SK-N-SH treated with all-trans-retinoic acid at 6 μM for 48 hours (cell line): ENCODE results near the gene FAM181B.

Source experiments
- ATAC-seq: fragments of 200-7000 bp; cut with Tn5 transposase; 3 replicates; pipeline ENCODE4 v1.9.1; 2020; ENCODE audit warnings: mild to moderate bottlenecking, moderate library complexity
- ARNTL ChIP-seq: fragments of 450-650 bp; formaldehyde crosslinking; IDR thresholded peaks from 2 replicates; pipeline ENCODE4 v1.5.0; 2020; ENCODE audit warnings: low read depth, mild to moderate bottlenecking, moderate library complexity, borderline replicate concordance
- BACH2 ChIP-seq: fragments of 250-450 bp; sonication (Bioruptor Pico); IDR thresholded peaks from 2 replicates; pipeline ENCODE4 v1.9.0; 2021; ENCODE audit warnings: mild to moderate bottlenecking, borderline replicate concordance
- CSDC2 ChIP-seq: fragments of 250-450 bp; sonication (Bioruptor Pico); IDR thresholded peaks from 2 replicates; pipeline ENCODE4 v1.5.0; 2020; ENCODE audit warnings: mild to moderate bottlenecking, moderate library complexity
- CSRNP3 ChIP-seq: fragments of 250-450 bp; sonication (Bioruptor Pico); IDR thresholded peaks from 2 replicates; pipeline ENCODE4 v1.5.1; 2021; ENCODE audit warnings: mild to moderate bottlenecking, moderate library complexity
- ESRRG ChIP-seq: fragments of 250-450 bp; sonication (Bioruptor Pico); IDR thresholded peaks from 2 replicates; pipeline ENCODE4 v1.6.1; 2021; ENCODE audit warnings: mild to moderate bottlenecking
- GLIS3 ChIP-seq: fragments of 250-450 bp; sonication (Bioruptor Pico); IDR thresholded peaks from 2 replicates; pipeline ENCODE4 v1.5.0; 2020; ENCODE audit warnings: mild to moderate bottlenecking, moderate library complexity
- OSR1 ChIP-seq: fragments of 250-450 bp; sonication (Bioruptor Pico); IDR thresholded peaks from 2 replicates; pipeline ENCODE4 v1.8.0; 2022; ENCODE audit warnings: moderate library complexity, mild to moderate bottlenecking, inconsistent platforms
- PATZ1 ChIP-seq: fragments of 250-450 bp; sonication (Bioruptor Pico); IDR thresholded peaks from 2 replicates; pipeline ENCODE4 v1.8.0; 2020; ENCODE audit warnings: mild to moderate bottlenecking, moderate library complexity, borderline replicate concordance
- POU6F1 ChIP-seq: fragments of 250-450 bp; sonication (Bioruptor Pico); IDR thresholded peaks from 2 replicates; pipeline ENCODE4 v1.8.0; 2021; ENCODE audit warnings: low read depth, mild to moderate bottlenecking, moderate library complexity, borderline replicate concordance
- PPARA ChIP-seq: fragments of 250-450 bp; sonication (Bioruptor Pico); IDR thresholded peaks from 2 replicates; pipeline ENCODE4 v1.5.0; 2020; ENCODE audit warnings: mild to moderate bottlenecking, borderline replicate concordance
- SNAI2 ChIP-seq: fragments of 250-450 bp; sonication (Bioruptor Pico); IDR thresholded peaks from 2 replicates; pipeline ENCODE4 v1.5.0; 2020; ENCODE audit warnings: mild to moderate bottlenecking, moderate library complexity
- TCF4 ChIP-seq: fragments of 250-450 bp; sonication (Bioruptor Pico); IDR thresholded peaks from 2 replicates; pipeline ENCODE4 v1.8.0; 2021; ENCODE audit warnings: mild to moderate bottlenecking, moderate library complexity, borderline replicate concordance
- TOX ChIP-seq: fragments of 250-450 bp; sonication (Bioruptor Pico); IDR thresholded peaks from 2 replicates; pipeline ENCODE4 v1.8.0; 2021; ENCODE audit warnings: mild to moderate bottlenecking, moderate library complexity, borderline replicate concordance
- TSHZ2 ChIP-seq: fragments of 250-450 bp; sonication (Bioruptor Pico); IDR thresholded peaks from 2 replicates; pipeline ENCODE4 v1.5.0; 2020; ENCODE audit warnings: mild to moderate bottlenecking, moderate library complexity
- ZC3H10 ChIP-seq: fragments of 250-450 bp; sonication (Bioruptor Pico); IDR thresholded peaks from 2 replicates; pipeline ENCODE4 v1.5.1; 2021; ENCODE audit warnings: mild to moderate bottlenecking, moderate library complexity
- ZFP3 ChIP-seq: fragments of 250-450 bp; sonication (Bioruptor Pico); IDR thresholded peaks from 2 replicates; pipeline ENCODE4 v1.5.0; 2020; ENCODE audit warnings: mild to moderate bottlenecking, moderate library complexity
- ZFP30 ChIP-seq: fragments of 450-650 bp; formaldehyde crosslinking; IDR thresholded peaks from 2 replicates; pipeline ENCODE4 v1.5.0; 2022; ENCODE audit warnings: mild to moderate bottlenecking, moderate library complexity
- ZNF565 ChIP-seq: fragments of 450-650 bp; formaldehyde crosslinking; conservative IDR thresholded peaks from 2 replicates; pipeline ENCODE4 v1.5.0; 2020; ENCODE audit warnings: low read depth, mild to moderate bottlenecking, moderate library complexity
- ZNF70 ChIP-seq: fragments of 450-650 bp; formaldehyde crosslinking; IDR thresholded peaks from 2 replicates; pipeline ENCODE4 v1.5.0; 2020; ENCODE audit warnings: mild to moderate bottlenecking, moderate library complexity

Gene FAM181B

GRCh38 chr11:82775218-82775617 is 41.6 kb upstream of the FAM181B start (continued):
- TF ChIP-seq TSHZ2 (CRISPR knock-in tag) (no peak), ZC3H10 (CRISPR knock-in tag) (no peak), POU6F1 (no peak), GLIS3 (CRISPR knock-in tag) (no peak), TCF4 (CRISPR knock-in tag) (no peak)

GRCh38 chr11:82771781-82772180 is 38.1 kb upstream of the FAM181B start:
- TF ChIP-seq ZNF70 (CRISPR knock-in tag) (no peak), POU6F1 (no peak), SNAI2 (CRISPR knock-in tag) (no peak), ZC3H10 (CRISPR knock-in tag) (no peak), ARNTL (CRISPR knock-in tag) (no peak), ZNF565 (no peak), BACH2 (CRISPR knock-in tag) (no peak), CSRNP3 (CRISPR knock-in tag) (no peak), TCF4 (CRISPR knock-in tag) (no peak), TOX (CRISPR knock-in tag) (no peak), TSHZ2 (CRISPR knock-in tag) (no peak), OSR1 (no peak), ZFP3 (CRISPR knock-in tag) (no peak), PPARA (CRISPR knock-in tag) (no peak), ESRRG (CRISPR knock-in tag) (no peak), CSDC2 (CRISPR knock-in tag) (no peak), ZFP30 (CRISPR knock-in tag) (no peak), PATZ1 (CRISPR knock-in tag) (no peak), GLIS3 (CRISPR knock-in tag) (no peak)
- ATAC-seq: no peak
